ENCODE results near the gene ATG10. TPM values are rescaled to one million over a fixed set of nuclear protein-coding genes. Genes with fewer than 3 reads are reported as not detected.

Gene ATG10
- total and polyA plus RNA-seq, 2 of the 8 experiments (the other 6 are each of a cell fraction or from before 2014, with no cell fraction given): 3.7 to 8.8 TPM

DNA sequence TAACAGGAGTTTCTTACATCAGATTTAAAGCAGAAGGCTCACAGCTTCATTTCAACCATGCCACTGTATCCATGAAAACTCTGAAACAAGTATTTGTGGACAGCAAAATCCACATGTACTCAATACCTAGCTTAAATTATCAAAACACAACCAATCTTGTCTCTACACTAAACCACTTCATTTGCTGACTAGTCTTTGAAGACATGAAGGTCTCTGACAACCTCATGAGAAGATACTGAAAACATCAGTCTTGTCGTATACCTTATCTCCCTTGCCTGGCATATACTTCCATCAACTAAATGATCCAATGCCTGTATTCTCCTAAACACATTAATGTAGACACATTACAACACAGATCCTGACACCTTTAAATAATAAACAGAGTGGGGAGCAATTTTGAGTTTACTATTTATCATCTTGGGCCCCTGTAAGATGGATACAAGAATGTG, 303.4 kb downstream of the ATG10 start:
- Histone ChIP-seq H4K5ac (ENCODE audit: insufficient read length, low read depth, low read length) (no peak overlapping the region), H3K4me3 (ENCODE audit: extremely low read depth in 1 of 4, insufficient read depth in 2 of 4, low read depth in 3 of 4, low read length in 4 of 4) (peak overlapping the region in 1 of 4 experiments; percentile 14; a peak in 1 of 8 replicates), H3K4me1 (replicated peaks in 1 of 4; ENCODE audit: control insufficient read depth in 3 of 4, insufficient read depth in 4 of 4, low read length in 3 of 4) (peaks cover 3 to 13% (median 7%) of the 10 kb centered on the region in 4 experiments; a peak in 6 of 7 replicates), H2BK5ac (ENCODE audit: low read depth, low read length) (no peak overlapping the region), H3K23me2 (ENCODE audit: low read depth, low read length) (peaks cover 5% of the 10 kb centered on the region; the same call in 1 of the 2 replicates), H4K91ac (replicated peaks; ENCODE audit: insufficient read length, low read length) (no peak overlapping the region), H3K36me3 (ENCODE audit: control insufficient read depth in 2 of 4, insufficient read depth in 4 of 4, low read length in 3 of 4) (peaks cover 15 to 36% (median 22%) of the 10 kb centered on the region in 4 experiments), H2BK15ac (ENCODE audit: low read length) (no peak overlapping the region), H3K27me3 (replicated peaks in 1 of 4; ENCODE audit: control insufficient read depth in 3 of 4, extremely low read depth in 1 of 4, insufficient read depth in 3 of 4, low read length in 3 of 4) (no peaks in the 10 kb centered on the region), H2BK12ac (ENCODE audit: low read depth, low read length) (no peak overlapping the region), H3K4ac (replicated peaks; ENCODE audit: insufficient read length, low read depth, low read length) (no peak overlapping the region), H2AK5ac (ENCODE audit: low read depth, low read length) (no peak overlapping the region), H3K27ac (ENCODE audit: low read depth, low read length) (peak overlapping the region; percentile 49; the same call in 1 of the 2 replicates), H3K9me3 (ENCODE audit: insufficient read depth in 2 of 2, low read depth in 1 of 2, low read length in 1 of 2) (no peaks in the 10 kb centered on the region), H4K20me1 (replicated peaks in 1 of 2; ENCODE audit: control insufficient read depth in 1 of 2, insufficient read depth in 2 of 2, low read length in 2 of 2) (no peaks in the 10 kb centered on the region), H3K79me1 (ENCODE audit: low read depth, low read length) (no peaks in the 10 kb centered on the region; the same call in 1 of the 2 replicates), H2AFZ (ENCODE audit: low read length) (no peak overlapping the region), H3K14ac (ENCODE audit: insufficient read length) (no peak overlapping the region), H3K23ac (ENCODE audit: insufficient read length) (no peak overlapping the region), H4K8ac (ENCODE audit: extremely low read depth, insufficient read depth, low read length) (no peak overlapping the region), H2BK120ac (replicated peaks; ENCODE audit: low read depth, low read length) (no peak overlapping the region), H3K9ac (replicated peaks in 1 of 4; ENCODE audit: extremely low read depth in 1 of 4, low read depth in 3 of 4, low read length in 3 of 4) (peak overlapping the region in 1 of 4 experiments; percentile 23; a peak in 1 of 7 replicates), H3K79me2 (ENCODE audit: control insufficient read depth in 1 of 2, insufficient read depth in 2 of 2, low read length in 2 of 2) (peaks cover 5 to 19% of the 10 kb centered on the region in 2 experiments; a peak in 3 of 4 replicates), H2BK20ac (ENCODE audit: low read length) (no peak overlapping the region), H3K4me2 (ENCODE audit: insufficient read depth in 1 of 2, low read depth in 2 of 2, low read length in 2 of 2) (peak overlapping the region in 1 of 2 experiments; percentile 19; a peak in 1 of 4 replicates), H3K18ac (ENCODE audit: extremely low read depth, low read length) (no peak overlapping the region), H3K56ac (replicated peaks; ENCODE audit: insufficient read length, low read depth, low read length) (no peak overlapping the region)
- ChIA-PET CTCF (ENCODE audit: partially characterized antibody) (interaction anchor here (0.6 to 2.8 kb wide), 5 partner anchors 11 to 20 kb away, joined by 3 to 14 read pairs (median 4); no protein-coding TSS in a partner anchor), POLR2A (ENCODE audit: partially characterized antibody) (interaction anchor here (1.1 to 3.0 kb wide), 25 partner anchors 9 to 1080 kb away, joined by 3 to 55 read pairs (median 4); partner anchors contain the start of gene ATG10)
- DNase-seq (ENCODE audit: low read depth in 1 of 2, low spot score in 2 of 2) (no peak), FAIRE-seq (no peak)
- TF ChIP-seq EGR1 (IDR thresholded peaks at IDR 0.05; ENCODE audit: borderline replicate concordance, low read depth, low read length) (no peak), GABPA (IDR thresholded peaks at IDR 0.05; ENCODE audit: borderline replicate concordance, insufficient read depth, low read length) (no peak), KDM4A (IDR thresholded peaks at IDR 0.05; ENCODE audit: low read depth, low read length, severe bottlenecking) (no peak), POLR2AphosphoS5 (IDR thresholded peaks at IDR 0.05; ENCODE audit: low read depth, low read length) (peak; percentile 71; the same call in 1 of the 2 replicates), ATF3 (IDR thresholded peaks at IDR 0.05; ENCODE audit: insufficient read depth, low read depth, low read length) (no peak), SAP30 (IDR thresholded peaks at IDR 0.05; ENCODE audit: insufficient read depth, insufficient replicate concordance, low read length) (no peak), BACH1 (IDR thresholded peaks at IDR 0.05; ENCODE audit: low read length) (no peak), POLR2A (IDR thresholded peaks at IDR 0.05; ENCODE audit: control extremely low read depth in 1 of 2, low read depth in 2 of 2, low read length in 2 of 2) (peak in 1 of 2 experiments; percentile 30; a peak in 2 of 3 replicates), NANOG (IDR thresholded peaks at IDR 0.05; ENCODE audit: insufficient read depth, low read depth, low read length, poor library complexity, severe bottlenecking) (no peak), SRF (IDR thresholded peaks at IDR 0.05; ENCODE audit: low read depth, low read length) (no peak), CHD2 (IDR thresholded peaks at IDR 0.05; ENCODE audit: low read length) (no peak), NRF1 (IDR thresholded peaks at IDR 0.05; ENCODE audit: low read depth, low read length) (no peak), CREB1 (IDR thresholded peaks at IDR 0.05) (no peak)
- WGBS, 2 experiments (ENCODE audit: extremely low coverage in 1 of 2, insufficient coverage in 1 of 2, insufficient read length in 1 of 2, insufficient replicate concordance in 2 of 2, low coverage in 1 of 2, low lambda C conversion rate in 2 of 2, missing lambda C conversion rate in 1 of 2): 88% methylated on average over 1 of the region's 1 CpG; no CpG with 5 or more reads in 1 of the 2 experiments

Data from H1 (cell line).